Measurements from ENCODE around the gene ZC3H12C.

Gene ZC3H12C

GRCh38 chr11:110100476-110101240 is 7.5 kb downstream of the ZC3H12C start:
- DNase-seq = no peak

- DNase-seq = no peak
These were observed 13.6 kb downstream of the ZC3H12C start for GRCh38 chr11:110106713-110107274.

GRCh38 chr11:110110854-110111253 is 17.7 kb downstream of the ZC3H12C start:
- DNase-seq = no peak

GRCh38 chr11:110112457-110112856 is 19.3 kb downstream of the ZC3H12C start:
- no peak for DNase-seq

GRCh38 chr11:110113505-110113904 is 20.3 kb downstream of the ZC3H12C start:
- DNase-seq = no peak

GRCh38 chr11:110113973-110114372 is 20.8 kb downstream of the ZC3H12C start:
- DNase-seq = no peak

GRCh38 chr11:110119317-110119716 is 26.1 kb downstream of the ZC3H12C start:
- DNase-seq = no peak

GRCh38 chr11:110121204-110121603 is 28.0 kb downstream of the ZC3H12C start:
- DNase-seq = no peak

- no peak for DNase-seq
These were observed 29.8 kb downstream of the ZC3H12C start for GRCh38 chr11:110123003-110123402.

GRCh38 chr11:110124605-110125004 is 31.4 kb downstream of the ZC3H12C start:
- DNase-seq = no peak

GRCh38 chr11:110125632-110126031 is 32.4 kb downstream of the ZC3H12C start:
- DNase-seq = no peak

GRCh38 chr11:110126936-110127335 is 33.7 kb downstream of the ZC3H12C start:
- DNase-seq = no peak

- no peak for DNase-seq
These were observed 35.0 kb downstream of the ZC3H12C start for GRCh38 chr11:110128161-110128560.

- no peak for DNase-seq
These were observed 37.5 kb downstream of the ZC3H12C start for GRCh38 chr11:110130642-110131238.

GRCh38 chr11:110131386-110132123 is 38.4 kb downstream of the ZC3H12C start:
- DNase-seq = no peak

- DNase-seq = no peak
These were observed 40.0 kb downstream of the ZC3H12C start for GRCh38 chr11:110133160-110133559.

GRCh38 chr11:110134110-110134509 is 40.9 kb downstream of the ZC3H12C start:
- DNase-seq = no peak

GRCh38 chr11:110141812-110142211 is 48.6 kb downstream of the ZC3H12C start:
- DNase-seq = no peak

- DNase-seq = no peak
These were observed 54.9 kb downstream of the ZC3H12C start for GRCh38 chr11:110147962-110148709.

GRCh38 chr11:110148775-110149744 is 55.9 kb downstream of the ZC3H12C start:
- DNase-seq = no peak

- DNase-seq = no peak
These were observed 59.0 kb downstream of the ZC3H12C start for GRCh38 chr11:110152199-110152598.

GRCh38 chr11:110153474-110153873 is 60.3 kb downstream of the ZC3H12C start:
- DNase-seq = no peak

All from activated T-cell treated with anti-CD3 and anti-CD28 coated beads, Interleukin-2, amount 50 U/mL, for 1 hour (primary cell).